T-cell (primary cell): Measurements from ENCODE around the gene BRF1. TPM values are rescaled to one million over a fixed set of nuclear protein-coding genes. Genes with fewer than 3 reads are reported as not detected.
"Not testable (repeated sequence)": the region's sequence is repeated elsewhere in the genome, so short reads cannot be mapped to it uniquely, and the experiment has no call there.

Experiments
- ATAC-seq, 4 experiments: fragments of 200-7000 bp in 3 of 4; fragments of 150-1000 bp in 1 of 4; cut with Tn5 transposase; replicated peaks in 1 of 4; 1 replicate in 3 of 4; 2 replicates in 1 of 4; pipeline ENCODE4 v1.10.0; 2021; ENCODE audit warnings: moderate library complexity in 3 of 4, mild to moderate bottlenecking in 2 of 4, moderate number of reproducible peaks in 1 of 4
- CTCF ChIA-PET, 2 donors: fragments of 300-600 bp; sonication (Branson Sonifier 250); formaldehyde crosslinking; loops; one replicate each; lab custom pipeline; 2022; ENCODE audit warnings: antibody characterized with exemption in 2 of 2; lab: Charles Lee
- POLR2A ChIA-PET, 2 donors: fragments of 300-600 bp; sonication (Branson Sonifier 250); formaldehyde crosslinking; loops; one replicate each; lab custom pipeline; 2022; ENCODE audit warnings: antibody characterized with exemption in 2 of 2; lab: Charles Lee
- DNase-seq, 35 experiments: peaks; one replicate each; pipeline versions ENCODE4 v3.0.0 to v3.0.0-alpha.2; 2013 to 2023
- H3K27ac ChIP-seq: one replicate; pipeline ENCODE4 v1.5.1; 2013; ENCODE audit warnings: low read length
- H3K27me3 ChIP-seq, 2 experiments: replicated peaks in 1 of 2; 1 replicate in 1 of 2; 2 replicates in 1 of 2; pipeline versions ENCODE4 v1.6.1 to v1.7.0; 2013; ENCODE audit warnings: low read length in 1 of 2, mixed read lengths in 1 of 2; ENCODE audit not compliant: control insufficient read depth in 2 of 2, insufficient read depth in 2 of 2; ENCODE audit errors: extremely low read depth in 1 of 2
- H3K36me3 ChIP-seq, 2 donors: 1 replicate in 1 of 2; 2 replicates in 1 of 2; pipeline versions ENCODE4 v1.6.1 to v1.7.0; 2013; ENCODE audit warnings: low read length in 1 of 2; ENCODE audit not compliant: control insufficient read depth in 2 of 2, insufficient read depth in 1 of 2; ENCODE audit errors: extremely low read depth in 1 of 2
- H3K4me1 ChIP-seq, 2 experiments: 1 replicate in 1 of 2; 2 replicates in 1 of 2; pipeline versions ENCODE4 v1.6.1 to v1.7.0; 2013; ENCODE audit warnings: low read length in 2 of 2, mixed read lengths in 1 of 2; ENCODE audit not compliant: insufficient read depth in 2 of 2, control insufficient read depth in 1 of 2; ENCODE audit errors: extremely low read depth in 1 of 2
- H3K4me3 ChIP-seq, 2 donors: 1 replicate in 1 of 2; 2 replicates in 1 of 2; pipeline versions ENCODE4 v1.5.1 to v1.7.0; 2013; ENCODE audit warnings: mild to moderate bottlenecking in 2 of 2, low read length in 1 of 2, moderate library complexity in 1 of 2; ENCODE audit not compliant: control insufficient read depth in 1 of 2; ENCODE audit errors: extremely low read depth in 1 of 2
- H3K9me3 ChIP-seq: 2 replicates; pipeline ENCODE4 v1.7.0; 2013
- H3K27ac Mint-ChIP-seq, 2 donors: one replicate each; pipeline ENCODE4 v1.8.0; 2020 to 2021; ENCODE audit warnings: mild to moderate bottlenecking in 2 of 2, mixed read lengths in 2 of 2
- H3K27me3 Mint-ChIP-seq, 2 donors: one replicate each; pipeline ENCODE4 v1.8.0; 2021 to 2022; ENCODE audit warnings: mixed read lengths in 2 of 2
- H3K36me3 Mint-ChIP-seq: one replicate; pipeline ENCODE4 v1.8.0; 2021; ENCODE audit warnings: mixed read lengths
- H3K4me1 Mint-ChIP-seq, 3 donors: one replicate each; pipeline ENCODE4 v1.8.0; 2020 to 2022; ENCODE audit warnings: mixed read lengths in 3 of 3, mild to moderate bottlenecking in 1 of 3
- H3K4me3 Mint-ChIP-seq, 3 donors: one replicate each; pipeline ENCODE4 v1.8.0; 2020 to 2022; ENCODE audit warnings: mild to moderate bottlenecking in 3 of 3, mixed read lengths in 3 of 3, moderate library complexity in 3 of 3
- H3K9me3 Mint-ChIP-seq, 3 donors: one replicate each; pipeline ENCODE4 v1.8.0; 2020 to 2022; ENCODE audit warnings: mixed read lengths in 3 of 3
- WGBS: methylation state at CpG from one replicate; pipeline ENCODE4 v1.1.5; 2013; ENCODE audit warnings: missing lambda C conversion rate; ENCODE audit not compliant: insufficient coverage; 5-methylcytosine and 5-hydroxymethylcytosine counted together
- total RNA-seq, 35 experiments: library from RNA in 6 of 35; stranded (reverse) in 6 of 35; fragments of 120-200 nt in 1 of 35; gene quantifications; one replicate each; pipeline versions ENCODE4 v1.2.1 to v1.2.4 and lab custom pipeline; 2013 to 2026

The BRF1 gene
- total RNA-seq, 5 donors from 2014 or later (not counting 1 experiment from before 2014, with no cell fraction given) = 57.7 to 70.5 (median 66.5) TPM

GRCh38 chr14:105283028-105283427, 17.8 kb downstream of the BRF1 start:
- no peaks in the 10 kb centered on the region for H3K9me3 ChIP-seq
- Mint-ChIP-seq H3K4me3 (no peak overlapping the region), H3K27ac (no peak overlapping the region), H3K9me3 (no peaks in the 10 kb centered on the region), H3K4me1 (peaks cover 44 to 47% (median 44%) of the 10 kb centered on the region in 3 donors), H3K36me3 (peaks cover 13% of the 10 kb centered on the region), H3K27me3 (no peaks in the 10 kb centered on the region)
- ATAC-seq (no peak), DNase-seq (no peak)
- no peak overlapping the region for H3K27ac ChIP-seq
- ChIA-PET CTCF (no interaction called here), POLR2A (no interaction called here)
- H3K4me3 ChIP-seq = no peak overlapping the region
- WGBS = over 99% methylated on average over 10 of the region's 10 CpGs
- H3K27me3 ChIP-seq = no peaks in the 10 kb centered on the region
- H3K36me3 ChIP-seq = peaks cover 7 to 8% of the 10 kb centered on the region in 2 donors
- peaks cover 0 to 27% of the 10 kb centered on the region in 2 experiments for H3K4me1 ChIP-seq

- H3K27ac ChIP-seq = no peak overlapping the region
- H3K4me1 ChIP-seq = peaks cover 0 to 27% of the 10 kb centered on the region in 2 experiments
- H3K27me3 ChIP-seq = no peaks in the 10 kb centered on the region
- Mint-ChIP-seq H3K4me3 (no peak overlapping the region), H3K27me3 (no peaks in the 10 kb centered on the region), H3K9me3 (no peaks in the 10 kb centered on the region), H3K27ac (no peak overlapping the region), H3K36me3 (peaks cover 13% of the 10 kb centered on the region), H3K4me1 (peaks cover 39 to 46% (median 42%) of the 10 kb centered on the region in 3 donors)
- no peak for DNase-seq
- H3K36me3 ChIP-seq = peaks cover 7 to 8% of the 10 kb centered on the region in 2 donors
- no peak overlapping the region for H3K4me3 ChIP-seq
- no peak for ATAC-seq
- 80% methylated on average over 10 of the region's 16 CpGs for WGBS
- ChIA-PET POLR2A (interaction anchor here in 1 of 2 donors (0.8 kb wide), 1 partner anchor 26 kb away, joined by 5 read pairs; no protein-coding TSS in a partner anchor), CTCF (interaction anchor here in 1 of 2 donors (0.7 kb wide), 1 partner anchor 12 kb away, joined by 4 read pairs; no protein-coding TSS in a partner anchor)
- no peaks in the 10 kb centered on the region for H3K9me3 ChIP-seq
Observed at GRCh38 chr14:105282098-105282725, 18.6 kb downstream of the BRF1 start.

GRCh38 chr14:105281371-105282097, 19.3 kb downstream of the BRF1 start:
- Histone ChIP-seq H3K4me1 (peaks cover 0 to 27% of the 10 kb centered on the region in 2 experiments), H3K36me3 (peaks cover 7 to 8% of the 10 kb centered on the region in 2 donors), H3K27me3 (no peaks in the 10 kb centered on the region), H3K9me3 (no peaks in the 10 kb centered on the region), H3K4me3 (no peak overlapping the region), H3K27ac (no peak overlapping the region)
- H3K9me3 Mint-ChIP-seq = no peaks in the 10 kb centered on the region
- H3K27ac Mint-ChIP-seq = no peak overlapping the region
- peaks cover 36 to 43% (median 40%) of the 10 kb centered on the region in 3 donors for H3K4me1 Mint-ChIP-seq
- peak in 3 of 35 experiments; percentile 15 to 63 (median 20) for DNase-seq
- no peaks in the 10 kb centered on the region for H3K27me3 Mint-ChIP-seq
- peaks cover 13% of the 10 kb centered on the region for H3K36me3 Mint-ChIP-seq
- ChIA-PET POLR2A (interaction anchor here in 1 of 2 donors (0.8 kb wide), 1 partner anchor 27 kb away, joined by 5 read pairs; no protein-coding TSS in a partner anchor), CTCF (interaction anchor here in 1 of 2 donors (0.7 kb wide), 1 partner anchor 11 kb away, joined by 4 read pairs; no protein-coding TSS in a partner anchor)
- no peak overlapping the region for H3K4me3 Mint-ChIP-seq
- ATAC-seq = no peak
- WGBS = 73% methylated on average over 21 of the region's 23 CpGs

GRCh38 chr14:105280525-105280924, 20.3 kb downstream of the BRF1 start:
- no peak for DNase-seq
- Mint-ChIP-seq H3K9me3 (no peaks in the 10 kb centered on the region), H3K27ac (no peak overlapping the region), H3K4me1 (peaks cover 33 to 39% (median 37%) of the 10 kb centered on the region in 3 donors), H3K27me3 (no peaks in the 10 kb centered on the region), H3K4me3 (no peak overlapping the region), H3K36me3 (peaks cover 10% of the 10 kb centered on the region)
- peaks cover 0 to 29% of the 10 kb centered on the region in 2 experiments for H3K4me1 ChIP-seq
- no peak for ATAC-seq
- H3K4me3 ChIP-seq = no peak overlapping the region
- no peaks in the 10 kb centered on the region for H3K9me3 ChIP-seq
- POLR2A ChIA-PET = no interaction called here
- CTCF ChIA-PET = no interaction called here
- H3K27ac ChIP-seq = no peak overlapping the region
- 94% methylated on average over 21 of the region's 21 CpGs for WGBS
- peaks cover 7 to 8% of the 10 kb centered on the region in 2 donors for H3K36me3 ChIP-seq
- H3K27me3 ChIP-seq = no peaks in the 10 kb centered on the region

GRCh38 chr14:105279642-105280361, 21.0 kb downstream of the BRF1 start:
- 91% methylated on average over 7 of the region's 18 CpGs for WGBS
- peaks cover 7 to 8% of the 10 kb centered on the region in 2 donors for H3K36me3 ChIP-seq
- CTCF ChIA-PET = no interaction called here
- H3K4me1 ChIP-seq = peaks cover 0 to 32% of the 10 kb centered on the region in 2 experiments
- peaks cover 5% of the 10 kb centered on the region for H3K36me3 Mint-ChIP-seq
- H3K9me3 Mint-ChIP-seq = no peaks in the 10 kb centered on the region
- H3K27me3 Mint-ChIP-seq = no peaks in the 10 kb centered on the region
- DNase-seq (no peak), ATAC-seq (no peak)
- H3K9me3 ChIP-seq = no peaks in the 10 kb centered on the region
- H3K27ac Mint-ChIP-seq = no peak overlapping the region
- H3K27me3 ChIP-seq = no peaks in the 10 kb centered on the region
- no peak overlapping the region for H3K27ac ChIP-seq
- peaks cover 26 to 34% (median 32%) of the 10 kb centered on the region in 3 donors for H3K4me1 Mint-ChIP-seq
- no peak overlapping the region for H3K4me3 ChIP-seq
- POLR2A ChIA-PET = no interaction called here
- no peak overlapping the region for H3K4me3 Mint-ChIP-seq

- H3K27me3 ChIP-seq, H3K27me3 Mint-ChIP-seq, DNase-seq, POLR2A ChIA-PET, ATAC-seq, H3K9me3 Mint-ChIP-seq, H3K36me3 Mint-ChIP-seq, H3K27ac Mint-ChIP-seq, H3K9me3 ChIP-seq, CTCF ChIA-PET, H3K36me3 ChIP-seq, H3K27ac ChIP-seq, H3K4me3 ChIP-seq, H3K4me3 Mint-ChIP-seq: not testable (repeated sequence)
- peaks cover 0 to 18% of the 10 kb centered on the region in 2 experiments for H3K4me1 ChIP-seq
- H3K4me1 Mint-ChIP-seq = peaks cover 11 to 21% (median 14%) of the 10 kb centered on the region in 3 donors
- WGBS = no CpG with 5 or more reads among the region's 4 CpGs
Observed at GRCh38 chr14:105277448-105277847, 23.4 kb downstream of the BRF1 start.
